ENCODE data around the gene ABAT.

Gene ABAT

GRCh38 chr16:8804313-8804712 is 129.9 kb downstream of the ABAT start:
- TF ChIP-seq CTCF (IDR thresholded peaks at IDR 0.05; ENCODE audit: extremely low read depth, insufficient read depth, missing control alignments), result no peak
- in situ Hi-C loops (cut with MboI; ENCODE audit: low pct_unique_long_range_greater_than_20kb, low sequenced_read_pairs, unreplicated experiment), result no loop called here
- DNase-seq (ENCODE audit: low spot score), result no peak

GRCh38 chr16:8806272-8806983 is 132.0 kb downstream of the ABAT start:
- in situ Hi-C loops (cut with MboI; ENCODE audit: low pct_unique_long_range_greater_than_20kb, low sequenced_read_pairs, unreplicated experiment), result no loop called here
- no peak for DNase-seq (ENCODE audit: low spot score)
- no peak for TF ChIP-seq CTCF (IDR thresholded peaks at IDR 0.05; ENCODE audit: extremely low read depth, insufficient read depth, missing control alignments)

- no peak for TF ChIP-seq CTCF (IDR thresholded peaks at IDR 0.05; ENCODE audit: extremely low read depth, insufficient read depth, missing control alignments)
- DNase-seq (ENCODE audit: low spot score), result no peak
- in situ Hi-C loops (cut with MboI; ENCODE audit: low pct_unique_long_range_greater_than_20kb, low sequenced_read_pairs, unreplicated experiment), result no loop called here
Measured at GRCh38 chr16:8807189-8807588, 132.8 kb downstream of the ABAT start.

GRCh38 chr16:8808009-8808408 is 133.6 kb downstream of the ABAT start:
- in situ Hi-C loops (cut with MboI; ENCODE audit: low pct_unique_long_range_greater_than_20kb, low sequenced_read_pairs, unreplicated experiment), result no loop called here
- no peak for TF ChIP-seq CTCF (IDR thresholded peaks at IDR 0.05; ENCODE audit: extremely low read depth, insufficient read depth, missing control alignments)

GRCh38 chr16:8808613-8809353 is 134.4 kb downstream of the ABAT start:
- TF ChIP-seq CTCF (IDR thresholded peaks at IDR 0.05; ENCODE audit: extremely low read depth, insufficient read depth, missing control alignments), result no peak
- in situ Hi-C loops (cut with MboI; ENCODE audit: low pct_unique_long_range_greater_than_20kb, low sequenced_read_pairs, unreplicated experiment), result no loop called here
- DNase-seq (ENCODE audit: low spot score), result no peak

More at GRCh38 chr16:8808009-8808408, 133.6 kb downstream of the ABAT start:
- DNase-seq (ENCODE audit: low spot score), result no peak

- no peak for DNase-seq (ENCODE audit: low spot score)
- in situ Hi-C loops (cut with MboI; ENCODE audit: low pct_unique_long_range_greater_than_20kb, low sequenced_read_pairs, unreplicated experiment), result no loop called here
Measured at GRCh38 chr16:8812162-8812843, 137.9 kb downstream of the ABAT start.

More at GRCh38 chr16:8812162-8812843, 137.9 kb downstream of the ABAT start:
- no peak for TF ChIP-seq CTCF (IDR thresholded peaks at IDR 0.05; ENCODE audit: extremely low read depth, insufficient read depth, missing control alignments)
